Left lung (tissue), 10 donors: ENCODE measurements around the gene CD80. TPM values are rescaled to one million over a fixed set of nuclear protein-coding genes. Genes with fewer than 3 reads are reported as not detected.
"Not testable (repeated sequence)": the region's sequence is repeated elsewhere in the genome, so short reads cannot be mapped to it uniquely, and the experiment has no call there.

Source experiments
- ATAC-seq: fragments of 200-7000 bp; cut with Tn5 transposase; one replicate; pipeline ENCODE4 v1.9.1; 2020; ENCODE audit warnings: moderate library complexity
- DNase-seq, 4 donors: peaks; one replicate each; pipeline ENCODE4 v3.0.0-alpha.2; 2013 to 2020
- H3K27ac ChIP-seq, 2 donors: fragments of 200-600 bp; sonication (generic) in 1 of 2; one replicate each; pipeline versions ENCODE4 v1.5.0 to v1.8.0; 2020 to 2021
- H3K27me3 ChIP-seq, 2 donors: fragments of 200-600 bp; sonication (generic) in 1 of 2; one replicate each; pipeline versions ENCODE4 v1.5.0 to v1.8.0; 2020 to 2021
- H3K36me3 ChIP-seq, 2 donors: fragments of 200-600 bp; sonication (generic) in 1 of 2; one replicate each; pipeline versions ENCODE4 v1.5.0 to v1.8.0; 2020 to 2021
- H3K4me1 ChIP-seq, 2 donors: fragments of 200-600 bp; one replicate each; pipeline ENCODE4 v1.8.0; 2021
- H3K4me3 ChIP-seq, 2 donors: fragments of 200-600 bp; sonication (generic) in 1 of 2; one replicate each; pipeline versions ENCODE4 v1.5.0 to v1.8.0; 2020 to 2021; ENCODE audit warnings: mild to moderate bottlenecking in 1 of 2
- H3K9me3 ChIP-seq, 2 donors: fragments of 200-600 bp; sonication (generic) in 1 of 2; one replicate each; pipeline versions ENCODE4 v1.5.0 to v1.8.0; 2020 to 2021
- CTCF ChIP-seq, 2 donors: fragments of 200-600 bp; sonication (generic) in 1 of 2; IDR thresholded peaks; one replicate each; pipeline versions ENCODE4 v1.5.0 to v1.8.0; 2021; ENCODE audit warnings: antibody characterized with exemption in 2 of 2
- intact Hi-C, 2 donors: fragments of 100-400 bp; cut with DNase I; formaldehyde crosslinking; loops; one replicate each; pipeline versions ENCODE4 v1.11.2 to v1.14.2; 2022
- polyA plus RNA-seq, 6 donors: library from polyadenylated mRNA; unstranded; fragments of 120-200 nt; gene quantifications; one replicate each; pipeline ENCODE4 v1.2.1, GENCODE V29; 2013; ENCODE audit not compliant: insufficient read length in 6 of 6
- total RNA-seq, 2 donors: library from RNA; stranded (reverse); fragmentation: NEBNext Ultra II Directional; extraction: Animal tissue kit (Norgen Biotek cat#: 25700); gene quantifications; one replicate each; pipeline ENCODE4 v1.2.1, GENCODE V29; 2021
- donor health status: DM: no; HTN: yes; CAD: no.
- donor health status: DM: no; HTN: no; CAD: no.

Gene CD80
- total and polyA plus RNA-seq, 8 donors = 2.3 to 5.4 (median 2.9) TPM

DNA sequence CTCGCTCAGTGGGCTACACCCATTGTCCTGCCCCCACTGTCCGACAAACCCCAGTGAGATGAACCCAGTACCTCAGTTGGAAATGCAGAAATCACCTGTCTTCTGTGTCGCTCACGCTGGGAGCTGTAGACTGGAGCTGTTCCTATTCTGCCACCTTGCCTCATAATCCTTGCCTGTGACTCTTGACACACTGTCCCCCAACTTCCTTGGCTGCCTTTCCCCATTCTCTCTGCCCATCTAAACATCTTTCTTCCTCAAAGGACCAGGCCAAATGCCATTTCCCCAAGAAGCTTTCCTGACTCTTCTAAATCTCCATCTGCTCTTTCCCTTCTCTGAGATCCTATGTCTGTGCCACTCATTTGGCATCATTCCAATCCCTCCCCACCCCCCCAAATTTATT lies 9.7 kb upstream of the CD80 start:
- ATAC-seq = no peak
- H3K27me3 ChIP-seq = no peaks in the 10 kb centered on the region
- intact Hi-C loops = no loop called here
- no peak overlapping the region for H3K4me3 ChIP-seq
- H3K4me1 ChIP-seq = peaks cover 4 to 19% of the 10 kb centered on the region in 2 donors
- H3K9me3 ChIP-seq = peaks cover 0 to 2% of the 10 kb centered on the region in 2 donors
- TF ChIP-seq CTCF (IDR thresholded peaks at IDR 0.05) = no peak
- no peak overlapping the region for H3K27ac ChIP-seq
- H3K36me3 ChIP-seq = no peaks in the 10 kb centered on the region
- DNase-seq = no peak

- DNase-seq, H3K27me3 ChIP-seq, H3K36me3 ChIP-seq, H3K4me3 ChIP-seq, ATAC-seq, H3K4me1 ChIP-seq, H3K27ac ChIP-seq, intact Hi-C loops, H3K9me3 ChIP-seq: not testable (repeated sequence)
These were observed 3.9 kb upstream of the CD80 start for GRCh38 chr3:119563334-119563733.

GRCh38 chr3:119562307-119562961 lies 3.0 kb upstream of the CD80 start:
- TF ChIP-seq CTCF (IDR thresholded peaks at IDR 0.05) = no peak
- ATAC-seq = peak; percentile 45

DNA sequence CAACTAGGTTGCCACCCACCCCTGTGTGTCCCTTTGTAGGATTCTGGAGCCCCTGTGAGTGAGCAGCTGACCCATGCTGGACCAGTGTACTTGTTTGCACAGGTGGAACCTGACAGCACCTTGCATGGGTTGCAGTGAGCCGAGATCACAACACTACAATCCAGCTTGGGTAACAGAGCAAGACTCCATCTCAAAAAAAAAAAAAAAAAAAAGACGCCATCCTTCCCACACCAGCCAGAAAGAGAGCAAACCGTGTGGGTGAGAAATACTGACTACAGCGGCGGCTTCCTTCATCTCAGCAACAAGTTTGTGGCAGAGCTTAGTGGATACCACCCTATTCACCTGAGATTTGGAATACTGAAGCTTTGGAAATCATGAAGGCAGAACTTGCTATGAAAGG lies 746 bp upstream of the CD80 start:
- no peak overlapping the region for H3K4me3 ChIP-seq
- ATAC-seq = no peak
- H3K27ac ChIP-seq = no peak overlapping the region
- DNase-seq = no peak
- no peaks in the 10 kb centered on the region for H3K27me3 ChIP-seq
- peaks cover 0 to 16% of the 10 kb centered on the region in 2 donors for H3K4me1 ChIP-seq
- peaks cover 0 to 2% of the 10 kb centered on the region in 2 donors for H3K9me3 ChIP-seq
- no peak for TF ChIP-seq CTCF (IDR thresholded peaks at IDR 0.05)
- intact Hi-C loops = no loop called here
- H3K36me3 ChIP-seq = no peaks in the 10 kb centered on the region

More at GRCh38 chr3:119562307-119562961, 3.0 kb upstream of the CD80 start:
- peaks cover 0 to 2% of the 10 kb centered on the region in 2 donors for H3K9me3 ChIP-seq
- no peaks in the 10 kb centered on the region for H3K36me3 ChIP-seq
- DNase-seq = no peak
- no peaks in the 10 kb centered on the region for H3K27me3 ChIP-seq
- H3K4me1 ChIP-seq = peaks cover 0 to 8% of the 10 kb centered on the region in 2 donors
- no peak overlapping the region for H3K27ac ChIP-seq
- intact Hi-C loops = no loop called here
- no peak overlapping the region for H3K4me3 ChIP-seq

DNA sequence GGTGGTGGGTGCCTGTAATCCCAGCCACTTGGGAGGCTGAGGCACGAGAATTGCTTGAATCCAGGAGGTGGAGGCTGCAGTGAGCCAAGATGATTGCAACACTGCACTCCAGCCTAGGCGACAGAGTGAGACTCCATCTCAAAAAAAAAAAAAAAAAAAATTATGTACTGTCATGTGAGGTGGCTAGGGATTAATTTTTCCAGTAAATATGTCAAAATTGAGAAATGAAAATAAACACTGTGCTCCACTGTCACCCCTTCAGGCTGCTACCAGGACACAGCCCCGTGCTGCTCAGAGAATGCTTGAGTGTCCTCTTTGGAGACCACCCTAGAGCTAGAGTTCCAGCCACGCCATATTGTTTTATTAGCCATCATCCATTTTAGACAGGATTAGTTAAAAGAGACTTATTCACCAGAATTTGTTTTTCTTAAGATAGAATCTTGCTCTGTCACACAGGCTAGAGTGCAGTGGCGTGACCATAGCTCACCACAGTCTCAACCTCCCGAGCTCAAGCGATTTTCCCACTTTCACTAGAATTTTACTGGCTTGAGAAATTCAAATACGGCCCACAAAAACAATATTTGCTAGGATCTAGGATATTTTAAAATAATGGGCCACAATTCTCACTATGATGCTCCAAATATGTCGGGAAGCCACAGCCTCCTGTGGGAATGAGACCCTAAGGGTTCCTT lies 642 bp downstream of the CD80 start:
- ATAC-seq = no peak
- intact Hi-C loops = no loop called here
- H3K27ac ChIP-seq = no peak overlapping the region

More for the DNA sequence above, 642 bp downstream of the CD80 start:
- Histone ChIP-seq H3K27me3 (no peaks in the 10 kb centered on the region), H3K4me1 (peaks cover 0 to 18% of the 10 kb centered on the region in 2 donors), H3K4me3 (peak overlapping the region in 1 of 2 donors; percentile 0), H3K9me3 (no peaks in the 10 kb centered on the region), H3K36me3 (no peaks in the 10 kb centered on the region)
- no peak for TF ChIP-seq CTCF (IDR thresholded peaks at IDR 0.05)
- no peak for DNase-seq
